Transverse colon (tissue), 4 donors: ENCODE data around the gene GMPR.

Experiments
- POLR2AphosphoS5 ChIP-seq, 3 donors: sonication (generic); formaldehyde crosslinking; IDR thresholded peaks; one replicate each; pipeline ENCODE4 v1.6.1; 2016; ENCODE audit warnings: antibody characterized with exemption in 3 of 3
- TF ChIP-seq, protein P1 (sequence below), 5 experiments: fragments of 200-600 bp in 3 of 5; fragments of 450-650 bp in 2 of 5; sonication (generic) in 3 of 5; IDR thresholded peaks; 1 replicate in 2 of 5; 2 replicates in 3 of 5; pipeline ENCODE4 v1.5.1; 2016 to 2017; ENCODE audit warnings: antibody characterized with exemption in 5 of 5, inconsistent platforms in 3 of 5, mild to moderate bottlenecking in 2 of 5, moderate library complexity in 1 of 5

- TF ChIP-seq, protein P1, sequence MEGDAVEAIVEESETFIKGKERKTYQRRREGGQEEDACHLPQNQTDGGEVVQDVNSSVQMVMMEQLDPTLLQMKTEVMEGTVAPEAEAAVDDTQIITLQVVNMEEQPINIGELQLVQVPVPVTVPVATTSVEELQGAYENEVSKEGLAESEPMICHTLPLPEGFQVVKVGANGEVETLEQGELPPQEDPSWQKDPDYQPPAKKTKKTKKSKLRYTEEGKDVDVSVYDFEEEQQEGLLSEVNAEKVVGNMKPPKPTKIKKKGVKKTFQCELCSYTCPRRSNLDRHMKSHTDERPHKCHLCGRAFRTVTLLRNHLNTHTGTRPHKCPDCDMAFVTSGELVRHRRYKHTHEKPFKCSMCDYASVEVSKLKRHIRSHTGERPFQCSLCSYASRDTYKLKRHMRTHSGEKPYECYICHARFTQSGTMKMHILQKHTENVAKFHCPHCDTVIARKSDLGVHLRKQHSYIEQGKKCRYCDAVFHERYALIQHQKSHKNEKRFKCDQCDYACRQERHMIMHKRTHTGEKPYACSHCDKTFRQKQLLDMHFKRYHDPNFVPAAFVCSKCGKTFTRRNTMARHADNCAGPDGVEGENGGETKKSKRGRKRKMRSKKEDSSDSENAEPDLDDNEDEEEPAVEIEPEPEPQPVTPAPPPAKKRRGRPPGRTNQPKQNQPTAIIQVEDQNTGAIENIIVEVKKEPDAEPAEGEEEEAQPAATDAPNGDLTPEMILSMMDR (IDR thresholded peaks at IDR 0.05) = no peak
- no peak for TF ChIP-seq POLR2AphosphoS5 (IDR thresholded peaks at IDR 0.05)
These were observed 31.9 kb downstream of the GMPR start for GRCh38 chr6:16270178-16270794.
